GM06990 (cell line): ENCODE data around the gene ALOXE3.

Experiments used
- DNase-seq: peaks from one replicate; pipeline ENCODE4 v3.0.0-alpha.2; 2011; ENCODE audit not compliant: insufficient read length; ENCODE audit errors: extremely low read depth
- H3K27me3 ChIP-seq: replicated peaks from 2 replicates; pipeline ENCODE4 v1.6.0; 2011; ENCODE audit warnings: low read length; ENCODE audit not compliant: control insufficient read depth, insufficient read depth
- H3K36me3 ChIP-seq: 2 replicates; pipeline ENCODE4 v1.5.1; 2011; ENCODE audit warnings: low read length; ENCODE audit not compliant: control insufficient read depth, insufficient read depth
- H3K4me3 ChIP-seq: replicated peaks from 2 replicates; pipeline ENCODE4 v1.5.1; 2011; ENCODE audit warnings: low read depth, mild to moderate bottlenecking, control low read depth, low read length
- CTCF ChIP-seq: IDR thresholded peaks from 2 replicates; pipeline ENCODE4 v1.5.1; 2011; ENCODE audit warnings: low read length, control low read depth, mild to moderate bottlenecking, inconsistent platforms; ENCODE audit not compliant: insufficient read depth, poor library complexity, severe bottlenecking

The ALOXE3 gene

GRCh38 chr17:8152112-8152775, 33.9 kb upstream of the ALOXE3 start, which contains the start of gene PER1:
Gene PER1, minus strand, starts transcription at chr17:8152404. Its CDS starts 1,698 bp downstream, at chr17:8150706.
- H3K27me3 ChIP-seq = no peaks in the 10 kb centered on the region
- no peak for TF ChIP-seq CTCF
- H3K4me3 ChIP-seq = peak within 1 kb of the TSS; percentile 91
- DNase-seq = peak; percentile 91
- peaks cover 22% of the 10 kb centered on the region for H3K36me3 ChIP-seq

GRCh38 chr17:8151641-8152111, 33.4 kb upstream of the ALOXE3 start:
- H3K27me3 ChIP-seq = no peaks in the 10 kb centered on the region
- H3K36me3 ChIP-seq = peaks cover 26% of the 10 kb centered on the region
- no peak for TF ChIP-seq CTCF
- H3K4me3 ChIP-seq = peak overlapping the region; percentile 91
- peak; percentile 49 for DNase-seq

- Histone ChIP-seq H3K36me3 (peaks cover 30% of the 10 kb centered on the region), H3K27me3 (no peaks in the 10 kb centered on the region), H3K4me3 (peak overlapping the region; percentile 91)
- TF ChIP-seq CTCF = no peak
- peak; percentile 92 for DNase-seq
Measured at GRCh38 chr17:8151120-8151640, 32.9 kb upstream of the ALOXE3 start.

GRCh38 chr17:8150194-8151119, 32.1 kb upstream of the ALOXE3 start:
- peak overlapping the region; percentile 91 for H3K4me3 ChIP-seq
- no peak for DNase-seq
- no peaks in the 10 kb centered on the region for H3K27me3 ChIP-seq
- TF ChIP-seq CTCF = no peak
- H3K36me3 ChIP-seq = peaks cover 37% of the 10 kb centered on the region

GRCh38 chr17:8149419-8150193, 31.3 kb upstream of the ALOXE3 start:
- H3K36me3 ChIP-seq = peaks cover 40% of the 10 kb centered on the region
- no peaks in the 10 kb centered on the region for H3K27me3 ChIP-seq
- no peak overlapping the region for H3K4me3 ChIP-seq
- no peak for DNase-seq
- no peak for TF ChIP-seq CTCF
